Uterus (tissue), 4 donors: ENCODE measurements around the gene SRGN. TPM values are rescaled to one million over a fixed set of nuclear protein-coding genes. Genes with fewer than 3 reads are reported as not detected.

Experiments used
- DNase-seq, 2 donors: peaks; one replicate each; pipeline ENCODE4 v3.0.0-alpha.2; 2019 to 2020
- H3K27ac ChIP-seq, 2 donors: fragments of 200-600 bp; sonication (generic); 1 replicate in 1 of 2; 2 replicates in 1 of 2; pipeline ENCODE4 v1.5.1; 2016 to 2018
- H3K27me3 ChIP-seq, 2 donors: fragments of 200-600 bp; sonication (generic); one replicate each; pipeline ENCODE4 v1.5.1; 2018 to 2019; ENCODE audit warnings: control low read depth in 1 of 2
- H3K36me3 ChIP-seq, 2 donors: fragments of 200-600 bp; sonication (generic); one replicate each; pipeline ENCODE4 v1.5.1; 2019; ENCODE audit warnings: control low read depth in 1 of 2
- H3K4me1 ChIP-seq, 2 donors: fragments of 200-600 bp; sonication (generic); one replicate each; pipeline ENCODE4 v1.5.1; 2018 to 2019; ENCODE audit warnings: control low read depth in 1 of 2
- H3K4me3 ChIP-seq, 2 donors: fragments of 200-600 bp; sonication (generic); 1 replicate in 1 of 2; 2 replicates in 1 of 2; pipeline ENCODE4 v1.5.1; 2018 to 2019; ENCODE audit warnings: mild to moderate bottlenecking in 1 of 2
- H3K9me3 ChIP-seq, 2 donors: fragments of 200-600 bp; sonication (generic); one replicate each; pipeline ENCODE4 v1.5.1; 2019; ENCODE audit warnings: control low read depth in 1 of 2
- CTCF ChIP-seq, 4 experiments: fragments of 200-600 bp in 2 of 4; fragments of 450-650 bp in 2 of 4; sonication (generic) in 2 of 4; IDR thresholded peaks; one replicate each; pipeline ENCODE4 v1.5.1; 2016 to 2019; ENCODE audit warnings: antibody characterized with exemption in 4 of 4, mild to moderate bottlenecking in 2 of 4, moderate library complexity in 1 of 4
- POLR2A ChIP-seq, 2 donors: fragments of 450-650 bp; IDR thresholded peaks; one replicate each; pipeline ENCODE4 v1.6.1; 2016; ENCODE audit warnings: antibody characterized with exemption in 2 of 2, mild to moderate bottlenecking in 1 of 2, moderate library complexity in 1 of 2
- intact Hi-C: fragments of 100-400 bp; cut with DNase I; formaldehyde crosslinking; loops from one replicate; pipeline ENCODE4 v1.15.1; 2023; ENCODE audit warnings: low total_unique reads
- total RNA-seq, 4 donors: library from RNA; depleted of rRNA in 3 of 4; stranded (reverse); fragments of >200 nt in 3 of 4; gene quantifications; one replicate each; pipeline versions ENCODE4 v1.1.0 to v1.2.4, GENCODE V29; 2014 to 2023
- donor health status: DM: yes; HTN: yes; CAD: no.

Gene SRGN
- total RNA-seq, 4 donors from 2014 or later = 36.9 to 281 (median 120) TPM

- no peak overlapping the region for H3K27ac ChIP-seq
- no peaks in the 10 kb centered on the region for H3K4me1 ChIP-seq
- H3K27me3 ChIP-seq = no peaks in the 10 kb centered on the region
- intact Hi-C loops = no loop called here
- TF ChIP-seq CTCF (IDR thresholded peaks at IDR 0.05) = no peak
- no peak for TF ChIP-seq POLR2A (IDR thresholded peaks at IDR 0.05)
- no peak overlapping the region for H3K4me3 ChIP-seq
- no peaks in the 10 kb centered on the region for H3K36me3 ChIP-seq
- no peak for DNase-seq
- H3K9me3 ChIP-seq = no peaks in the 10 kb centered on the region
Observed at GRCh38 chr10:69097729-69098128, 9.8 kb downstream of the SRGN start.

- TF ChIP-seq POLR2A (IDR thresholded peaks at IDR 0.05) = no peak
- TF ChIP-seq CTCF (IDR thresholded peaks at IDR 0.05) = no peak
- no peak overlapping the region for H3K27ac ChIP-seq
Observed at GRCh38 chr10:69100136-69100872, 12.4 kb downstream of the SRGN start.

GRCh38 chr10:69101451-69102095 lies 13.7 kb downstream of the SRGN start:
- H3K27ac ChIP-seq = no peak overlapping the region

More at GRCh38 chr10:69100136-69100872, 12.4 kb downstream of the SRGN start:
- Histone ChIP-seq H3K4me3 (no peak overlapping the region), H3K27me3 (no peaks in the 10 kb centered on the region), H3K4me1 (no peaks in the 10 kb centered on the region), H3K36me3 (no peaks in the 10 kb centered on the region), H3K9me3 (no peaks in the 10 kb centered on the region)
- no peak for DNase-seq
- intact Hi-C loops = loop anchor here (10.0 kb wide), 1 partner anchor 96 kb away; no protein-coding TSS in a partner anchor

GRCh38 chr10:69102440-69102839 lies 14.5 kb downstream of the SRGN start:
- no peaks in the 10 kb centered on the region for H3K27me3 ChIP-seq
- intact Hi-C loops = loop anchor here (10.0 kb wide), 1 partner anchor 98 kb away; no protein-coding TSS in a partner anchor
- TF ChIP-seq CTCF (IDR thresholded peaks at IDR 0.05) (no peak), POLR2A (IDR thresholded peaks at IDR 0.05) (no peak)
- H3K9me3 ChIP-seq = no peaks in the 10 kb centered on the region
- H3K4me3 ChIP-seq = no peak overlapping the region
- H3K27ac ChIP-seq = no peak overlapping the region
- no peak for DNase-seq
- no peaks in the 10 kb centered on the region for H3K4me1 ChIP-seq
- no peaks in the 10 kb centered on the region for H3K36me3 ChIP-seq

More at GRCh38 chr10:69101451-69102095, 13.7 kb downstream of the SRGN start:
- no peaks in the 10 kb centered on the region for H3K36me3 ChIP-seq
- H3K4me3 ChIP-seq = no peak overlapping the region
- no peak for DNase-seq
- no peaks in the 10 kb centered on the region for H3K4me1 ChIP-seq
- no peaks in the 10 kb centered on the region for H3K9me3 ChIP-seq
- intact Hi-C loops = loop anchor here (10.0 kb wide), 1 partner anchor 97 kb away; no protein-coding TSS in a partner anchor
- no peak for TF ChIP-seq CTCF (IDR thresholded peaks at IDR 0.05)
- no peaks in the 10 kb centered on the region for H3K27me3 ChIP-seq

- intact Hi-C loops = loop anchor here (10.0 kb wide), 1 partner anchor 99 kb away; no protein-coding TSS in a partner anchor
- H3K27me3 ChIP-seq = no peaks in the 10 kb centered on the region
- no peak for DNase-seq
- H3K4me1 ChIP-seq = no peaks in the 10 kb centered on the region
- H3K36me3 ChIP-seq = no peaks in the 10 kb centered on the region
- no peak overlapping the region for H3K27ac ChIP-seq
- no peak overlapping the region for H3K4me3 ChIP-seq
- TF ChIP-seq CTCF (IDR thresholded peaks at IDR 0.05) (no peak), POLR2A (IDR thresholded peaks at IDR 0.05) (no peak)
- H3K9me3 ChIP-seq = no peaks in the 10 kb centered on the region
Observed at GRCh38 chr10:69103784-69104183, 15.9 kb downstream of the SRGN start.
